GM19467 (cell line): ENCODE measurements around the gene MEOX2.

ENCODE experiments used
- ATAC-seq: cut with Tn5 transposase; IDR thresholded peaks from one replicate; pipeline ENCODE4 v1.9.1; 2021; ENCODE audit warnings: mild to moderate bottlenecking, moderate library complexity; ENCODE audit not compliant: unreplicated experiment

The MEOX2 gene

DNA sequence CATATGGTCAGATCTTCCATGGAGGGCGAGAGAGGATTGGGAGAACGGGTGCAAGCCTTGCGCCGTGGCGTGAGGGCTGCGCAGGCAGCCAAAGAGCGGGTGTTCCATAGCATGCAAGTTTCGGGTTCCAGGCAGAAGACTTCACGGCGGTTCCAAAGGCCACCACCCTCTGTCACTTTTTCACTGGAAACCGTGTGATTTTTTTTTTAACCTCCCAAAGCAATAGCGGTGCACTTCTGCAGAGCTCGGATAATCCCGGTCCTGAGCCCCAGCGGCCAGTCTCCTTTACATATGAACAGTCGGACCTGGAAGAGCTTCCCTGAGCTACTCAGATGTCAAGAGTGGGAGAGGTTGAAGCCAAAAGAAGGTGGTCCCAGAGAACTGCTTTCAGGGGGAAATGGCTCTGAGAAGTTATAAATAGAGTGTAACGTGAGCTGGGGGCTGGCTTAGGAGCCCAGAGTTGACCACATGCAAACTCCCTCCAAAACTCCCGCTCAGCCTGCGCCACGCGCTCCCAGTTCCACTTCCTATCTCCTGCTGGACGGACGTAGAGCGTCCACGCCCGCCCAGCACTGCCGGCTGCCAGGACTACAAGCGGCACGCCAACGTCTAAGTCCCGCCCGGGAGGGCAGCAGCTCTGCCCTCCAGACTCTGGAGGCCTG lies at the start of gene MEOX2:
Gene MEOX2 (minus strand): TSS at position 389 of the 662 bp plus-strand sequence. CDS start 281 bp downstream, at position 108.
- no peak for ATAC-seq

DNA sequence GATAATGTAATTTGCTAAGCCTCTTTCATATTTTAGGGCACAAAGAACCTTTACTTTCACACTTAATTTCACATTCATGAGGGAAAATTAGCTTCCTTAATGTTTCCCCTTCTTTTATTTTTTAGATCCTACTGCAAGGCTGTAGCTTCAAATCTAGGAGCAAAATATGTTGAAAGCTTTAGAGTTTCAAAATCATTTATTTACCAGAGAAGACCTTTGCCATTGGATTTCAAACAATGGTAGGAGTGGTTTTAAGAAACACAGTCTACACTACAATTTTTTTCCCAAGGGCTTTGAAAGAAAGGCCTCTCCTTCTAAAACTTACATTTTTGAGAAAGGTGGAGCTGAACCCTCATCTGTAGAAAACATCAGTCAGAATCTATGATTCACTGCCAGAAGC lies 43.3 kb upstream of the MEOX2 start:
- no peak for ATAC-seq

DNA sequence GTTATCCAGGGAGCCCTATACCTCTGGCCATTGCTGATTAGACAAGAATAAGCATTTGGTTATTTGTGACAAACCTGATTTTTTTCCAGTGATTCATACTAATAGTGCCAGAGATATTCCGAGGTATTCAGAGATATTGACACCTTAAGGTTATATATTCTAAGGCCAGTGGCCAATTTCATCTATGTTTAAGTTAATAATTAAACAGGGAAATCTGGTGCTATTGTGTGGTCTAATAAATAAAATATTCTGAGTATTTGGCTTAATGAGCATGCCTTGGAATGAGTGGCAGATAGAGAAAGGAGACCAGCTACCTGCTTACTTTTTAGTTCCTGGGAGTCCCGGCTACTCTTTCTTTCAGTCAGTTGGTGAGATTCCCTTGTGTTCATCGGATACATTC lies 38.6 kb upstream of the MEOX2 start:
- ATAC-seq, result no peak

DNA sequence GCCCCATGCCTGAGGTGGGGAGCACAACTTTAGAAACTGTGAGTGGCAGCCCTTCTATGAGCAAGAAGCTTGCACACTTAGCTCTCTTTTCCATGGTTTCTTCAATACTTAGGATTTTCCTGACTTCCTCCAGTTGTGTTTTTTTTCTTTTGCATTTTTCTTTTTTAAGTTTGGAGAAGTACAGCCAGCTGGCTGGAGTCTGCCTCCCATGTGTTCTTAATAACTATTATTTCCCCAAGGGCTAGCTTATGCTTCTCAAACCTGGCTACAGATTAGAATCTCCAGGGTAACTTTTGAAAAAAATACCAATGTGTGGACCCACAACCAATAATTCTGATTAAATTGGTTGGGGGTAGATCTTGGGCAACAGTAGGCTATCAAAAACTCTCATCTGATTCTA lies 37.4 kb upstream of the MEOX2 start:
- no peak for ATAC-seq

DNA sequence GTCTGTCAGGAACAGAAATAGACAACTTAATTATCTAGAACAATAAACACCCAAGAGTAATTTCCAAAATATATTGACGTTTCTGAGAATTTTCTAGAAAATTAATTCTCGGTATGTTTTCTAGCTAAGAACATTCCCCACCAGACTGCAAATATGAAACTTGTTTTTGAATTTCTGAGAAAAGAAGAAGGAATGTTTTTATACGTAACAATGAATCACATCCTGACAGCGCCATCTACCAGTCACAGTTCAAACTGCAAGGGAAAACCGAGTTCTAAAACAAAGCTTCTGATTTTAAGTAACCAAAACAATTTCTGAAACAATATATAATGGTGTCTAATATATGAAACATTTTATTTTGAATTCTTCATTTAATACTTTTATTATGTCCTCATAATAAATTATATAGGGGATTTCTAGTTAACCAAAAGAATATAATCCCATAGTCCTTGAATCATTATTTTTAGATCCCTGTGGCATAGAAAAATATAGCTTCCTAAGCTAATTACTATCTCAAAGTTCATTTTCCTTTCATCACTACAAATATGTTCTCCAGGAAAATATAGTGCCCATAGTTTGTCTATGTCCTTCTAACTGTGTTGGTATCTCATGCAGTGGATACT lies 34.5 kb upstream of the MEOX2 start:
- no peak for ATAC-seq

DNA sequence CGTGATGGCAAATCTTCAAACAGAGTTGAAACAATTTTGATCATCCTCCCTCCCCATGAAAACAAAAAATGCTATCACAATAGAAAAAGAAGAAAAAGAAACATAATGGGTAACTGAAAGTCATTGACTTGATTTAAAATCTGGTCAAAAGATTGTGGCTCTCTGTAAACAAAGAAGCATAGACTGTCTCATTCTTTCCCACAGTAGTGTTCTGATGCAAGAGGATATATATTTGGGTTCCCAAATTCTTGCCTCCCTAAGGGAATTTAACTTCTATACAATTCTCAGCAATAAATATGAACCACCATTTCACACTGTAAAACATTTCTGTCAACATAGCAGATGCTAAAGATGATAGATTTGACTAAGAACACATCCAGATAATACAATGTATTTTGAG lies 32.8 kb upstream of the MEOX2 start:
- ATAC-seq, result no peak

DNA sequence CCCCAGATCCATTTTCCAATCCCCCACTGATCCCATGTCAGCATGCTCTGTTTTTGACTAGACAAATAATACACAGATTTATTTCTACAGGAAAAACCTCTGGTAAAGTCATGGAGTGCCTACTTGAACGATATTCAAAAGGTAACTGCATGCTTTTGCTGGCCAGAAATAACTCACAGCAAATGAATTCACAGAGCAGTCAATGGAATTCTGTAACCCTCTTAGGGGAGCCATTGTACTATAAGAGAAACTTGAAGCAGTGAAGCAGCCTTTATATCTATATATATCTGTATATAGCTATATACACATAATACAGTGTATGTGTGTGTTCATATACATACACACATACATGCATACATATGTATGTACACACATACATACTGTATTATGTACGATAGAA lies 29.0 kb upstream of the MEOX2 start:
- ATAC-seq, result no peak

DNA sequence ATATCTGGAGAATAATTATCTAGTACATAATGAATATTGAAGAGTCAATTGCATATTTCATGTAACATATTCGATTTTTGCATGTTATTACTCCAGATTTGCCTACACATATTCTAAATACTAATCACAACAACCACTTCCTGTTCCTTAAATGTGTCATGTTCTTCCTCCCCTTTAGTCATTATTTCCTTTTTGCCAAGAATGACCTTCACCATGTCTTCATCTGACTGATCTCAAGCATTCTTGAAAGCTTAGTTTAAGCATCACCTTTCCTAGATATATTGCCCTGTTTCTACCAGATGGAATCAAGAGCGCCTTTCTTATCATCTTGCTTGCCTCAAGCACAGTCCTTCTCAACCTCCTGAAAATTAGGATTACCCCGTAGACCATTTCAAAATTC lies 23.5 kb upstream of the MEOX2 start:
- no peak for ATAC-seq

DNA sequence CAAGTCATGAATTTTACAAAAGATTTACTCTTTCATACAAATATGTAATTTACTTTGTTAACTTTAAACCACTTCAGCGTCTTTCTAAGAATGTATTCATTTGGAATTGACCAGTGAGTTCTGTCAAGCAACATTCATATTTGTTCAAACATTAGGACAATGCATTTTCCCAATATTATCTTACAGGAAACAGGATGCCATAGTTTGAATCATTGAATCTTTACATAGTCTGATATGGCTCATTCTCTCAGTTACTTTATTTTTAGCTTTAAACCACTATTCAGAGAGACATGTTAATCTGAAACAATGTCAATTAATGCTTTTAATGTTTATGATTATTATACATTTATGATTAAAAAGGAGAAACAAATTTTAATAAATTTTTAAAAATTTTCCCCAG lies 21.1 kb upstream of the MEOX2 start:
- no peak for ATAC-seq

DNA sequence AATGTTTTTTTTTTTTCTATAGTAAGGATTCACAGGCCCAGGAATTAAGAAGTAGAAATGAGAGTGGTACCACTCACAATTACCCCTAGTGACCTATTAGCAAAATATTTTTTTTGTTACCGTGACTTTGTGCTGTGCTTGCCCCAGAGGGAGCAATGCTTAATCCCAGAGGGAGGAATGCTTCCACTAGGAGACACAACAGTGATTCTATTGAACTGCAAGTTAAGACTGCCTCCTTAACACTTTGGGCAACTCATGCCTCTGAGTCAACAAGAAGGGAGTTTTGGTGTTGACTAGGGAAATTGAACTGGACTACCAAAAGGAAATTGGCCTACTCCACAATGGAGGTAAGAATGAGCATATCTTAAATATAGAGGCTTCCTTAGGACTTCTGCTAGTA lies 17.2 kb upstream of the MEOX2 start:
- no peak for ATAC-seq

DNA sequence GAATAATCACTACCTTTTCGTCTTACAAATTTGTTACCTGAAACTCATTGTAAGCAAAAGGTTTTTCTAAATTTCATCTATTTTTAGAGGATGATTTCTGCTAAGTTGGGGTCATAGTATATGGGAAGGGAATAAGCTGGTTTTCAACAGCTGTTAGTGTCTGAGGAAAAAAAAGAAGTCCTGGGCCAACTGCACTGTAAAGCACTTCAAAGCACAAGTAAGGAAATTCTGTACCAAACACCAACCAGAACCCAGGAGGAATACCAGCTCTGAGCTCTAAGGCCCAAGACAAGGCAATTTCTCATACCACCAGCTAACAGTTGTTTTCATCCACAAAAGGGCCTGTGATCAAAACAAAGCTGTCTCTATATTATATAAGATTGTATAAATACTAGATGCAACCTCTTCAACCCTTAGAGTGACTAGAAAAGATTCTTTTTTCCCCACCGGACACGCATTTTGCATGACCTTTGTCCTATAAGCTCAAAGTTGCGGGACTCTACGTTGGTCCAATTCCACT lies 6.1 kb upstream of the MEOX2 start:
- no peak for ATAC-seq

DNA sequence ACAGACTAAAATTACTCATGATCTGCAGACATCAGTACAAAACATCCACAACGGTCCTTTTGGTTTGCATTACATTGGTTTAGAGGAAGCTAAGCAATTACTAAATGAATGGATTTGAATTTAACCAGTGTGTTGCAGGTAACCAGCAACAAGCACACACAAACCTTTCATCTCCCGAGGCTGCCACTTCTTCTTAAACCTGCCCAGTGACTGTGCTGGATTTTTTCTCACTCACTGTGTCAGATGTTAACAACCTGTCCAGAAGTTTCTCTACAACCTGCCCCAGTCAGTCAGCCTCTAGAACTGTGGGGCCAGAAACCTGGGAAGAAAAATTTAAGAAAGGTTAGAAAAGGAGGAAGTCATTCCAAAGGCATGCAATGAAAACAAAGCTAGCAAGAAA lies 2.4 kb upstream of the MEOX2 start:
- ATAC-seq, result no peak

DNA sequence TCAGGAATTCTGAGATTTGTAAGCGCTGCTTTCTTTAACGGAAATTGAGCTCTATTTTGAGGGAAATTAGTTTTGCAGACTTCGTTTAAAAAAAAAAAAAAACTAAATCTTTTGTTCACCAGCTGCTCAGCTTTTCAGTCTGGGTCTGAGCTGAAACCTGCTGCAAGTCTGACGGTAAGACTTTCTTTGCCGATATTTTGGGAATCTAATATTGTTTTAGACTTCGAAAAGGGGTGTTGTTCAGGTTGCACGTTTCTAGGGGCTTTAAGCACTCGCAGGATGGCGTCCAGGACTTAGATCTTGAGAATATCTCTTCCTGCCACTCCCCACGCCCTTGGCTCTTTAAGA lies 1.8 kb upstream of the MEOX2 start:
- no peak for ATAC-seq

DNA sequence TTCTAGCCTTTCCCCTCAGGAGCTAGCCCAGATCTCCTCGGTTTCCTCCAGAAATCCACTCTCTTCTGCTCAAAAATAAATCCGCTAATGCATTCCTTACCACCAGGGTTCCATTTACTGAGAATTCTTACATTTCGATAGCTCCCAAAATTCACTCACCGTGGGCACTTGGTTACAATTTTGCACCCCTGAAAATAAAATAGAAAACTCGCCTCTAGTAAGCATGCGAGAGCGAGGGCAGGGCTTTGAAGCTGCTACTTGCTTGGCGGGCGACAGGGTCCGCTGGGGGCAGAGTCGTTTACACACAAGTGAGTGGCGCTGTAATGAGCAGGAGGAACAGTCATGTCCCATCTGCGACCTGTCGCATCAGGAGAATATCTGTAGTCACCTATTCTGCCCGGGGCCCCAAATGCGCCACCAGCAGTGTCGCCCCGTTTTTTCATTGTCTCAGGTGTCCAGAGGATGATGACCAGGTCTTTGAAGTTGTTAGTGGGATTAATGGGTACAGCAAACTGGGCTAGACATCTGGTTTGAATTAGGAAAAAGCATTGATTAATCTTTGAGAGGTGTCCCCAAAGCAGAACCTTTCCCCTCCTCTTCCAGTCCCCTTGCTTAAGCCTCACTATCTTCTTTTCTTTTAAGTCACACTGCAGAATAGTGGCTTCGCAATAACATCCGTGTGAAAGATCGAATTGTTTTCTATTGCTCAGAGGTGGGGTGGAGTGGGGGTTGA lies 1.2 kb upstream of the MEOX2 start:
- ATAC-seq, result no peak

DNA sequence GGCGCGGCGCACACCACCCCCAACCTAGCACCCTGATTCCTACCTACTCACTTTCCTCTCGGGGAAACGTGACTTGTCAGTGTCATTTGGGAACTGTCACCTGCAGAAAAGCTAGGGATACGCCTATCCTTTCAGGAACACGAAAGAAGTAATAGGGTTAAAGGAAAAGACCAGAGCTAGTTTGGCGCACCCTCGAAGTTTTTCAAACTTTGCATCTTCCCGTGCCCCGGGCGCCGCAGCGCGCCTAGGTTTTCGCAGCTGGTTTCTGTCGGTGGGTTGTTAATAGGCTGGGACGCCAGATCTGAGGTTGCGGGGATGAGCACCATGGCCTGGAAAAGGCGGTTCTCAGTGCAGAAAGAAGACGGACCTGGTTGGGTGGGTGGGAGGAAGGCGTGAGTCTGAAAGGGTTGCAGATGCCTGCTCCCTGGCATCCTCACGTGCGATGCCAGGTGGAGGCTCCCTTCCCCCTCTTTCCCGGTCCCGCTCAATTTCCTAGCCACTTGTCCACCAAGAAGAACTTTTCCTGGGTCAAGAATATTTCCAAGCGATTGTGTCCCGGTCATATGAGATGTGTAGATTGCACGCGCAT lies 568 bp upstream of the MEOX2 start:
- no peak for ATAC-seq

DNA sequence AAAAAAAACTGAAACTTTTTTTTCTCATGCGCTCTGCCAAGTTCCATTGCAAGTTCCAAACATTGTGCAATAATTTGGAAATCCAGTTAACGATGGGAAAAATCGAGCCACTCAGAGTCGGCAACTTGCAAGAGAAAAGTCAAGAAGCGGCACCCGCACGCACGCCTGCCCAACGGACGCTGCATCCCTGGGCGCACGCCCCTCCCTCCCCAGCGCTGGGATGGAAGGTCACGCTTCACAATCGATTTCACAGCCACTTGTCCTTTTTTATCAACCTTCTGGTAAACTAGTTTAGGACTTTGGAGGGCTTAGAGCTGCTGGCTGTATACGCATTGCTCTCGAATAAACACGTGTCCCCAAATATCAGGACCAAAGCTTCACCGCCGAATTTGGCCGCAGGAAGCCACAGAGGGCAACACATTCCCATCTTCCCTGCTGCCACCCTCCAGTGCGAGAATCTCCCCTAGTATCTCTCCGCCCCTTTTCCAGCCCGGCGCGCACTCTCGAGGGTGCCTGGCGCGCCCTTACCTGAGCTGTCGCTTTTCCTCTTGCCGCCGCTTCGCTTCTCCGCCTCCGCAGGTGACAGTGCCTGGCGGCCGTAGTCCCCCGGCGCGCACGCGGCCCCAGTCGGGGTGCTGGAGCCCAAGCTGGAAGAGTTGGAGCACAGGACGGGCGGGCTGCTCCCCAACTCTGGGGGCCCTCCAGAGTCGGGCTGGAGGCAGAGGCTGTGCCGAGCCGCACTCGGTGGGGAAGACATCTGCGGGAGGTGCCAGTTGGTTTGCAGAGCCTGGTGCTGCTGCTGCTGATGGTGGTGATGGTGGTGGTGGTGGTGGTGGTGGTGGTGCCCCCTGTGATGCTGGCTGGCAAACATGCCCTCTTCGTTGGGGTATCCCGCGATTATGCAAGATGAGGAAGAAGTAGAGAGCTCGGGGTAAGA lies 857 bp downstream of the MEOX2 start:
- ATAC-seq, result no peak

DNA sequence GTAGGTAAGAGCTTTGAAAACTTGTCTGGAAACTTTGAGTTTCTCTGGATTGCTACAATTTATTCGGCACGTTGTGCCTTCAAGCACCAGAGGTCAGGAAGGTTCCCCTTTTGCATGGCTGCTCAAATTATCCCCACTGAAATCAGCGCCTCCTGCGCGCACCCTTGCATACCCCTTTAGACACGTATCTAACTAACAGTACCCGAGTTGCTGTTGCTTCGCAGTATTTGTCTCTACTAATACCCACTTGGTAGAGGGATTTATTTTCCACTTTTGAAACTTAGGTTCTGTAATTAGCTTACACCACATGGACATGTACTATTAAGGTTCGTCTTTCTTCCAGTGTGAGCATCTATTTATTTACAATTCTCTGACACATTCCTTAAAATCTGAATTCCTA lies 1.6 kb downstream of the MEOX2 start:
- ATAC-seq, result no peak

DNA sequence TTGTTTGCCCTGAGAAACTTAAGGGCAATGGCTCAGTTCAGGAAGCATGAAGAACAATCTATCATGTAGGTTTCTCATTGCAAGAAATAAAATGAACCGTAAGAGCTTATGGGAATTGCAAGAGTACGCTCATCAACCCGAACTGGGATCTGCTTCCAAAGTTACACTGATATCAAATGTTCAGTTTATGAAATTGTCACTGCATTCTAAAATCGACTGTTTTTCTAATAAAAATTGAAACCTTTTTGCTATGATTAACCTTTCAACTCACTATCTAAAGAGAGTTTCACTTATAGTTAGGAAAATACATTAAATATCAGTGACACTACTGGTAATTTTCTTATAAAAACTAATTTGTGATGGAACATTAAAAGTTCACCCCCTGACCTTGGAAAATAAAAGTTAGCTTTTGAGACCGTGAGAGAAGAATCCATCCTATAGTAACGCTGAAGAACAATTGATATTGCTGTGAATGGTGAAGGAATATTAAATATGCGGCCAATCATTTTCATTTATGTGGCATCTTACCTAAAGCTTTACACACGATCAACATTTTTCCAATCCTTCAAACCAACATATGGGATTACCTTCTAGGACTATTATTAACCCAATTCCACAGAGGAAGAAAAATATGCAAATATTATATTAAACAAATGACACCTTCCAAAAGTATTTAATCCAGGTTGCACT lies 2.2 kb downstream of the MEOX2 start:
- ATAC-seq, result no peak

DNA sequence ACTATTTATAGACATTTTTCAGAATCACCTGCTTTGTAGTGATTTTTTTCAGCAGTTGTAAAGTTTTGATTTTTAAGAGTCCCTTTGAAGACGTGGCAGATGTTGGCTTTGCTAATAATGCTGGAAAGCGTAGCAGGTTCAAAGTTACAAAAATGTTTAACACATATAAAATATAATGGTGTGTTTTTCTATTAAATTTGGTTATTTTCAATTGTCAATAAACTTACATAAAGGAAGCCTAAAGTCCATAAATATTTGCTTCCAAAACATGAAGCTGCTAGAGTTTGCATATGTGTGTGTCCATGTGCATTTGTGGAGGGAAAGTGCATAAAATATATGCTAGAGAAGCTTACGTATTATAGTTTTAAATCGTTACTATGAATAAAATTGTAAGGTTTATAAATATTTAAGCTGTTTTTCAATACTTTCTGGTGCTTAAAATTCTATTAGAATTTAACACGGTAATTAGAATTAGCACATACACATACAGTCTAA lies 3.7 kb downstream of the MEOX2 start:
- no peak for ATAC-seq

DNA sequence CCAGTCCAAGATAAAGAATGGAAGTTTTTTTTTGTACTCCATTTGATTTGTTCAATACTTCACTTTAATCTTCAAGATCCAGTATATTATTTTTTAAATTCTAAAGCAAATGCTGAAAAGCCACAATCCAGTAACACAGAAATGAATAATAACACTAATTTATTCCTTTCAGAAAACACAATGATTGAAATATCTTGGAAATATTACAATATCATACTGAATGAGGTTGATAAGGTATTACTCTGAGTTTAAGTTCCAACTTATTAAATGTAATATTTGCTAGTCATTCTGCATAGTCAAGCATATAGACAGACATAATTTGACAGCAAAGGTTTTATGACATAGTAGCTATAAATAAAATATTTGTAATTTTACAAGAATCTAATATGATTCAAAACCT lies 4.4 kb downstream of the MEOX2 start:
- no peak for ATAC-seq
